CD4-positive, alpha-beta T cell treated with Interleukin-4 for 1 hour (primary cell): ENCODE data around the gene ALAS2.
A peak's percentile ranks its signal among the peaks of the same experiment; 100 is the strongest.
"Not testable (repeated sequence)": the region's sequence is repeated elsewhere in the genome, so short reads cannot be mapped to it uniquely, and the experiment has no call there.

Source experiments
- DNase-seq, 2 donors: peaks; one replicate each; pipeline ENCODE4 v3.0.0-alpha.2; 2020 to 2022

Gene ALAS2, protein sequence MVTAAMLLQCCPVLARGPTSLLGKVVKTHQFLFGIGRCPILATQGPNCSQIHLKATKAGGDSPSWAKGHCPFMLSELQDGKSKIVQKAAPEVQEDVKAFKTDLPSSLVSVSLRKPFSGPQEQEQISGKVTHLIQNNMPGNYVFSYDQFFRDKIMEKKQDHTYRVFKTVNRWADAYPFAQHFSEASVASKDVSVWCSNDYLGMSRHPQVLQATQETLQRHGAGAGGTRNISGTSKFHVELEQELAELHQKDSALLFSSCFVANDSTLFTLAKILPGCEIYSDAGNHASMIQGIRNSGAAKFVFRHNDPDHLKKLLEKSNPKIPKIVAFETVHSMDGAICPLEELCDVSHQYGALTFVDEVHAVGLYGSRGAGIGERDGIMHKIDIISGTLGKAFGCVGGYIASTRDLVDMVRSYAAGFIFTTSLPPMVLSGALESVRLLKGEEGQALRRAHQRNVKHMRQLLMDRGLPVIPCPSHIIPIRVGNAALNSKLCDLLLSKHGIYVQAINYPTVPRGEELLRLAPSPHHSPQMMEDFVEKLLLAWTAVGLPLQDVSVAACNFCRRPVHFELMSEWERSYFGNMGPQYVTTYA

DNA sequence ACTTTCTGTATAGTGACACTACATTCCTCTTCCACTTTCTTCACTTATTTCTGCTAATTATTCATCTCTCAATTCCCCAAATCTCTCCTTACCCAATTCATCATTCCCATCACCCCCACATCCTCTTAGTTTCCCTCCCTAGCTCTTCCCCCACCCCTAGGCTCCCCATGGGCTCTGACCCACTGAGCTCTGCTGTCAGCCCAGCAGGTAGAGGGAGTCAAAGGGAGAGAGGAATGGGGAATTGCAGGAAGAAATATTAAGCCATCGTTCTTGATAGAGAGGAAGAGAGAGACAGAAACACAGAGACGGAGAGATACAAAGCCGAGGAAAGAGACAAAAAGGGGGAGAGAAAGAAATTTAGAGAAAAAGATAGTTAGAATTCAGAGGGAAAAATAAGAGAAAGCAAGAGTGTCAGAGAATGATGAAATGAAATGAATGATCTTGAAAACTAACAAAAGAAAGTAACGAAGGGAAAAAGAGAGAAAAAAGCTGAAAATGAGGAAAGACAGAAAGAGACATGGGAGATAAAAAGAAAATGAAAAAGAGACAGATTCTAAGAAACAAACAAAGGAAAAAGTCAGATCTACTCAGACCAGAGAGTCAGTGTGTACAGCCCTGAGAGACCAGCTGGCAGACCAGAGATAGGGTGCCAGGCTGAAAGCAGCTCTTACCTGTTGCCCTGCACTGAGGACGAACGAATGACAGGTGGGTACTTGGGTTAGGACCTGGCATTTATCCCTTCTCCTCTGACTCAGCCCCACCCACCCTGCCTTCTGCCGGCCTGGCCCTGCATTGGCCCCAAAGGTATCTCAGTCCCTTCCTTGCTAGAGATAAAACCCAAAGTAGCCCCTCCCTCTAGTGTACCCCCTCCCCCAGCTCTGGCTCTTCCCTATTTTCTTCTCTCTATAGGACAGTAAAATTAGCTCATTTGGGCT, at the start of gene ALAS2:
Gene ALAS2 (minus strand): TSS at position 707 of the 935 bp plus-strand sequence. CDS start 4,977 bp downstream, outside the sequence.
- DNase-seq, result no peak

GRCh38 chrX:55074851-55075467, 44.2 kb upstream of the ALAS2 start, which contains the start of gene PAGE2B:
Gene PAGE2B, plus strand, starts transcription at chrX:55075030. Its CDS starts 1,012 bp downstream, at chrX:55076042.
- DNase-seq, result no peak

DNA sequence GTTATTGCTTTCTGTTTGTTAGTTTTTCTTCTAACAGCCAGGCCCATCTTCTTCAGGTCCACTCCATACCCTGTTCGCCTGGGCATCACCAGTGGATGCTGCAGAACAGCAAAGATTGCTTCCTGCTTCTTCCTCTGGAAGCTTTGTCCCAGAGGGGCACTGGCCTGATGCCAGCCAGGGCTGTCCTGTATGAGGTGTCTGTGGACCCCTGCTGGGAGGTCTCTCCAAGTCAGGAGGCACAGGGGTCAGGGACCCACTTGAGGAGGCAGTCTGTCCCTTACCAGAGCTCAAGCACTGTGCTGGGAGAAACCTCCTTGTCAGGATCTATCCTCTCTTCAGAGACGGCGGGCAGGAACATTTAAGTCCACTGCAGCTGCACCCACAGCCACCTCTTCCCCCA, 41.5 kb upstream of the ALAS2 start:
- DNase-seq, result no peak

DNA sequence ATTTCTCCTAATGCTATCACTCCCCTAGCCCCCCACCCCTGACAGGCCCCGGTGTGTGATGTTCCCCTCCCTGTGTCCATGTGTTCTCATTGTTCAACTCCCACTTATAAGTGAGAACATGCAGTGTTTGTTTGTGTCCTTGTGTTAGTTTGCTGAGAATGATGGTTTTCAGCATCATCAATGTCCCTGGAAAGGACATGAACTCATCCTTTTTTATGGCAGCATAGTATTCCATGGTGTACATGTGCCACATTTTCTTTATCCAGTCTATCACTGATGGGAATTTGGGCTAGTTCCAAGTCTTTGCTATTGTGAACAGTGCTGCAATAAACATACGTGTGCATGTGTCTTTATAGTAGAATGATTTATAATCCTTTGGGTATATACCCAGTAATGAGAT, 36.4 kb upstream of the ALAS2 start:
- DNase-seq, result not testable (repeated sequence)

GRCh38 chrX:55057675-55058249, 27.0 kb upstream of the ALAS2 start:
- peak; percentile 45 to 60 for DNase-seq

- peak; percentile 47 to 65 for DNase-seq
Observed at GRCh38 chrX:55056820-55057674, 26.3 kb upstream of the ALAS2 start.

GRCh38 chrX:55050599-55050998, 19.8 kb upstream of the ALAS2 start:
- not testable (repeated sequence) for DNase-seq

DNA sequence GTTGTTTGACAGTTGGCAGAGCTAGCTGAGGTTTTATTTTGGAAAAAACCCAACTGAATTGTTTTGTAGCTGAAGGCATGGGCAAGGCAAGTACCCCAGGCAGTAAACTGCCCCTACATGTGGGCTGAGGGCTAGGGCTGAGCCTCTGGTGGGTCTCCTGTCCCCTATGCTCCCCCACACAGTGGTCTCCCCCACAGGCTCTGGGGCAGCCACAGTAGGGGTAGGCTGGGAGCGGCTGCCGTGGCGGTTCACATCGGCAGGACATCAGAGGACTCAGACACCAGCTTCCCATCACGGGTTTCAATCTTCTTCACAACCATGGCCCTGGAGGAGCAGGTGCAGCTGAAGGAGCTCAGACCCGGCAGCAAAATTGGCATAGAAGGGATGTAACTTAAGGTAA, 10.7 kb upstream of the ALAS2 start:
- no peak for DNase-seq

GRCh38 chrX:55039471-55039870, 8.7 kb upstream of the ALAS2 start:
- no peak for DNase-seq

DNA sequence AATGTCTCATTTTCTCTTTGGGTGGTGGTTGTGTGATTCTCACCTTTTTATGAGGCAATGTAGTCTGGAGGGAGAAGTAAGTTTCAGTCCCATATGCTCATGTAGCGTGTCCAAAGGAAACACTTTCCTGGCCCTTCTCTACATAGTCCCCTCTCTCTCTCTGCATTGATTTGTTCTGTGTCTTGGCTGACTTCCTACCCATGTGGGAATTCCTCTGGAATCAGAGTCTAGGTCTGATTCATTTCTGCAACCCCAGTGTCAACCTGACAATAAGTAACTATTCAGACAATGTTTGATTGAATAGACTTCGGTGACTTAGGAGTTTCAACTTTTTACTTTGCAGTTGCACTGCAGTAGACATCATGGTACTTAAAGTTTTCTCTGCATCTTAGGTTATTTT, 2.7 kb upstream of the ALAS2 start:
- DNase-seq, result no peak

- no peak for DNase-seq
Observed at GRCh38 chrX:55029291-55029690, 1.5 kb downstream of the ALAS2 start.

DNA sequence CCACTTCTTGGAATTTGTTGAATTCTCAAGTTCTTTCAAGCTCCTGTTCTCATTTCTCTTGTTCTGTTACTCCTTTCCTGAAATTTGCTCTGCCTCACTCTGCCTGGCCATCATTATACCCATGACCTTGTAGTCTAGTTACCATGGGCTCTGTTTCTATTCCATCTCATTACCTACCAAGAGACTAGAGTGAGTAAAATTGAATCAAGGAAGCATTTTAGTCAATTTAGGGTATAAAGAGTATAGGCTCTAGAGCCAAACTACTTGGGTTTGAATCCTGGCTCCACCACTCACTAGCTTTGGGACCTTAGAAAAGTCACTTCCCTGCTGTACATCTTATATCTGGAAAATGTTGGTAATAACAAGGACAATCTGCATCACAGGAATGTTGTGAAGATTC, 2.2 kb downstream of the ALAS2 start:
- no peak for DNase-seq

- no peak for DNase-seq
Observed at GRCh38 chrX:55028040-55028439, 2.7 kb downstream of the ALAS2 start.

GRCh38 chrX:55026840-55027239, 3.9 kb downstream of the ALAS2 start:
- DNase-seq, result no peak

DNA sequence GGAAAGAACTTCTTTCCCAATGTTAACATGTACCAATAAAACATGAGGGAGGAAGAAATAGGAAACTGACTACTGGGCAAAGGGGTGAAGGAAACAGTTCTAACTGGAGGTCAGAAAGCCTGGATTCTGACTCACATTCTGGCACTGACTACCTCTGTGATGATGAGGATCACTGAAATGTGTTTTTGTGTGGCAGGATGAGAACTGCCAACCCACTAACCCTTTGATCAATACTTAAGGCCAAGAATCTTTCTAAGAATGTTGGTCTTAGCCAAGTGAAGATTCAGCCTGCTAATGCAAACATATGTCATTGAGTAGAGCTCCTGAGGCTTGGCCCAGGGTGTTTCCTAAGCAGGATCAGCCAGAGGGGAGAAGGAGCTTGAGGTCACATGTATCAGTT, 4.6 kb downstream of the ALAS2 start:
- DNase-seq, result no peak

DNA sequence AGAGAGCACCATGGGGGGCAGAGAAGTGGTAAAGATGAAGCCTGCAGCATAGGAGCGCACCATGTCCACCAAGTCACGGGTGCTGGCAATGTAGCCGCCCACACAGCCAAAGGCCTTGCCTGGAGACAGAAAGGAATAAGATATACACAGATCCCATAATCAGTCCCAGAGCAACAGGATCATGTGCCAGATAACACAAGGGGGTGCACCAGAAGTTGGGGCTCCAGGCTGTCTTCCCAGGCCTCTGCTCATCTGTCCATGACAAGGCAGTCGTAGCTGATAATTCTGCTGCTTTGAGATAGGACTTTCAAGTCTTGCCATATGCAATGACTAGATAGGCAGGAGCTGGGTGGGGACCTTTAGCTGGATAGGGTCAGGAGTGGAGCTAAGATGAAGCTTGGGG, 15.9 kb downstream of the ALAS2 start:
- DNase-seq, result no peak

- DNase-seq, result no peak
Observed at GRCh38 chrX:55011294-55011693, 19.5 kb downstream of the ALAS2 start.

DNA sequence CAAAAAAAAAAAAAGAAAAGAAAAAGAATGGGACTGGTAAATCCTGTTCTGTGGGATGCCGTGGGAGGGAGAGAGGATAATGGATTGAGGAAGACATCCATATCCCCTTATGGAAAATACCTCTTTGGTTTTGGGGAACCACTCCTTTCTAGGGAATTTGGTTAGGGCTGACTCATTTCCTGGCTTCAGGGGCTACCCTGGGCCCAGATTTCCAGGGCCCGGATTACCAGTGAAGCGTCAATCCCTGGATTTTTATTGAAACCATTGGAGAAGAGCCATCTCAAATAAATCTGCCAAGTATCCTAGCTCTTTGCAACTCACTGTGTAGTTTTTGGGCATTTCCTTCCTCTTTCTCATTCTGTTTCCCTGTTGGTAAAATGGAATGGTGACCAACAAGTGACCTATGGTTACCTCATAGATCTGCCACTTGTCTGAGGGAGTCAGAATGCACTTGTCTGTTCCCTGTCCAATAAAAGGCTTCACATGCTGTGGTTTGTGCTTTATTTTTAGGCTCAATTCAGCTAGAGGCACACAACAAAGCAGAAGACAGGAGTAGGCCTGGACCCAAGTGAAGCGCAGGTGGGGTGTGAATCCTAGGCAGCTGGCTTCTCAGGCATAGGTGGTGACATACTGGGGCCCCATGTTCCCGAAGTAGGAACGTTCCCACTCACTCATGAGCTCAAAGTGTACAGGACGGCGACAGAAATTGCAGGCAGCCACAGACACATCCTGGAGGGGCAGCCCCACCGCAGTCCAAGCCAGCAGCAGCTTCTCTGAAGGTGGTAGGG, 22.0 kb downstream of the ALAS2 start:
- DNase-seq, result no peak

DNA sequence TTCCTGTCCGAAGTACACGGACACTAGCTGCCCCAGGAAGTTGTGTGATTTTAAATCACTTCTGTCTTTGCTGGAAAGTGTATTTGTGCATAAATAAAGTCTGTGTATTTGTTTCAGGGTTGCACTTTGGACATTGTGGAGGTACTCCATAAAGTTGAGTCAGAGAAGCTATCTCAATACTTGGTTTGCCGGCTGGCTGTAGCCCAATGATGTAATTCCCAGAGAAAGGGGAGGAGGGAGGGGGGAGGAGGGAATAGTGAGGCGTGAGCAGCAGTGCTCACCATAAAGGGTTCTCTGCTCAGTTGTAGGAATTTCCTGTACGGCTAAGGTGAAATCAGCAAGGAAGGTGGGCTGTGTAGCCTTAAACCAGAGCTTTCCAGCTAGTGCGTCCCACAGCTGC, 23.1 kb downstream of the ALAS2 start:
- DNase-seq, result no peak

DNA sequence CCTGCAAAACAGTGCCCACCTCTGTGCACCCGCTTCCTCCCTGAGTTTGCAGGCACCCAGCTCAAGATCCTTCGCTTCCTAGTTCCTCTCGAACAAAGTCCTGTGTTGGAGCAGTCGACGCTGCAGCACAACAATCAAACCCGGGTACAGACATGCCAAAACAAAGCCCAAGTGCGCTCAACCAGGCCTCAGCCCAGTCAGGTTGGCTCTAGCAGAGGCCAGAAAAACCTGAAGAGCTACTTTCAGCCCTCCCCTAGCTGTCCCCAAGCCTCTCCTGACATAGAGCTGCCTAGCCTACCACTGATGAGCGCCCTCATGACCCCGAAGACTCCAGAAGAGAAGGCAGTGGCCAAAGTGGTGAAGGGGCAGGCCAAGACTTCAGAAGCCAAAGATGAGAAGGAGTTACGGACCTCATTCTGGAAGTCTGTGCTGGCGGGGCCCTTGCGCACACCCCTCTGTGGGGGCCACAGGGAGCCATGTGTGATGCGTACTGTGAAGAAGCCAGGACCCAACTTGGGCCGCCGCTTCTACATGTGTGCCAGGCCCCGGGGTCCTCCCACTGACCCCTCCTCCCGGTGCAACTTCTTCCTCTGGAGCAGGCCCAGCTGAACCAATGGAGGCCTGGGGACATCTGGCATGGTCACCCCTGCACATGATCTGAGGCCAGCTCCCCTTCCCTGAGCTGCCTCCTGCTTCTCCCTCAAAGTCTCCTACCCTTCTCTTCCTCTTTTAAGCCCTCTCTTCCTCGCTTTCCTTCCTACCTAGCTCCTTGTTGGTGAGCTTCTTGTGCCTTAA, 23.8 kb downstream of the ALAS2 start:
- DNase-seq, result no peak
